HG03520 (cell line): ENCODE data around the gene EXD1.
"Not testable (repeated sequence)": the region's sequence is repeated elsewhere in the genome, so short reads cannot be mapped to it uniquely, and the experiment has no call there.

Experiments
- ATAC-seq: cut with Tn5 transposase; IDR thresholded peaks from one replicate; pipeline ENCODE4 v1.9.1; 2021; ENCODE audit warnings: mild to moderate bottlenecking, moderate library complexity; ENCODE audit not compliant: unreplicated experiment

Gene EXD1, protein sequence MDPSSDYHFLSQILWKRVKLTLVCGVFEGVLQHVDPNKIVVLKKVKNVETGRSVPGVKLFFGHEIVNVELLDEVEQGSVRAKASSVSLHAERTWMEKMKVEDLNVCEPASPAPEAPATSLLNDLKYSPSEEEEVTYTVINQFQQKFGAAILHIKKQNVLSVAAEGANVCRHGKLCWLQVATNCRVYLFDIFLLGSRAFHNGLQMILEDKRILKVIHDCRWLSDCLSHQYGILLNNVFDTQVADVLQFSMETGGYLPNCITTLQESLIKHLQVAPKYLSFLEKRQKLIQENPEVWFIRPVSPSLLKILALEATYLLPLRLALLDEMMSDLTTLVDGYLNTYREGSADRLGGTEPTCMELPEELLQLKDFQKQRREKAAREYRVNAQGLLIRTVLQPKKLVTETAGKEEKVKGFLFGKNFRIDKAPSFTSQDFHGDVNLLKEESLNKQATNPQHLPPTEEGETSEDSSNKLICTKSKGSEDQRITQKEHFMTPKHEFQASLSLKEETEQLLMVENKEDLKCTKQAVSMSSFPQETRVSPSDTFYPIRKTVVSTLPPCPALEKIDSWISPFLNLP

DNA sequence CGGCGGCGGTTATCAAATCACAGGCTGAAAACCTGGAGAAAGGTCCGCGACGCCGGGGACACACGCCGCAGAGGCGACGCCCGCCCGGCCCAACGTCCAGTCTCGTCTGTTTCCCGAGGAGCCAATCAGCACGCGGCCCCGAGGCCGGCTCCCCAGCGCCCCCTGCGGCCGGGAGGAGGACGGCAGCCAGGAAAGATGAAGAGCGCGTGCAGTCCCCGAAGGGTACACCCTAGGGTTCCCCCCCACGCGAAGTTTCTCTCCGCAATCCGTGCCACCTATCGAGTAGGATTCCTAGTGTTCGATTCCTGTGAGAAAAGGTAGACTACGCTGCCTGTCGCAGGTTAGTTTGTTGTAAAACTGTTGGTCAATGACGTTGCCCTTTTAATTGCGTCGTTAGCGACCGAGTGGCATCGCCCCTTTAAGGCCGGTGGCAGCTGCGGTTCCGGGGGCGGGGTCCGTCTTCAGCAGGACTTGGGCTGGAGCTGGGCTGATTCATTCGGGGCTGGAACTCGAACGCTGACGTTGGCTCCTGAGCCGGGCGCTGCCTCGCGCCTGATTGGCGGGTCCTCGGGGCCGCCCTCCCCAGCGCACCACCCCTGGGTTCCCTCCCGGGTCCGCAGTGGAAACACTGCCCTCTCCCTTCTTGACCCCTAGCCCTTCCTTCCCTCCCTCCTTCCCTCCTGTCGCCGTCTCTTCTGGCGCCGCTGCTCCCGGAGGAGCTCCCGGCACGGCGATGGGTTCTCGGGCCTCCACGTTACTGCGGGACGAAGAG lies at the start of gene EXD1, which contains the start of gene CHP1:
EXD1 (minus strand) TSS at position 108 of the 772 bp plus-strand sequence. CDS start 4,182 bp downstream, outside the sequence.
CHP1 (plus strand) TSS at position 619 of the 772 bp plus-strand sequence; CDS start at position 734, 115 bp downstream.
- peak; percentile 87 for ATAC-seq

DNA sequence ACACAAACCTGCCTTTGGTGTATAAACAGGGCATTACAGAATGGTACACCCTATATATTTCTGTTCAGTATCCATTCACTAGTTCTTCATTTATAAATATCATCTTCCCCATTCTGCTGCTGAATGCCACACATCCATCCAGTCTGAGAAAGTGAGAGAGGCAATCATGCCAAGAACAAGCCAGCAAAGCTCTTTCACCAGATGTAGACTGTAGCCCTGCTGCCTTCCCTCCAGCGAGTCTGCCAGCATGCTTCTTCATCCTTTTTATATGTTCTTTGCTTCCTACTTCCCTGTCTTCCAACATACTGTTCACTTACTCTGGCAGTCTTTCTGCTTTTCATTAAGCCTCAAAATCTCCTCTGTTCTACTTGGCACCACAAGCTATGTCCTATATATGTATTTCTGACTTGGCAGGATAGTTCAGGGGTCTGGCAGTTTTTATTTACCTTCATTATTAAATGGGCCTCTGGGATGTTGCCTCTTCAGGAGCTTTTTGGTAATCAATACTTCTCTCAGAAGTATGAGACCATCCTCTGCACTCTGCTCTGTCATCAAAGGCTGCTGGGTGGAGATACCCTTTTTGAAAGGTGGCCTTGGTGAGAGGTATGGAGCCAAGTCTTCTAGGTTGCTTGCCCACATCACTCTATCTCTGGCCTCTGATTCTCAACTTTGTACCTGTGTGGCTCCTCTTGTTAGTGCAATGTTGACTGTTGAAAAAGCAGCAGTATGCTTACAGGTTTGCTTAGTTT lies 49.2 kb upstream of the EXD1 start:
- no peak for ATAC-seq

DNA sequence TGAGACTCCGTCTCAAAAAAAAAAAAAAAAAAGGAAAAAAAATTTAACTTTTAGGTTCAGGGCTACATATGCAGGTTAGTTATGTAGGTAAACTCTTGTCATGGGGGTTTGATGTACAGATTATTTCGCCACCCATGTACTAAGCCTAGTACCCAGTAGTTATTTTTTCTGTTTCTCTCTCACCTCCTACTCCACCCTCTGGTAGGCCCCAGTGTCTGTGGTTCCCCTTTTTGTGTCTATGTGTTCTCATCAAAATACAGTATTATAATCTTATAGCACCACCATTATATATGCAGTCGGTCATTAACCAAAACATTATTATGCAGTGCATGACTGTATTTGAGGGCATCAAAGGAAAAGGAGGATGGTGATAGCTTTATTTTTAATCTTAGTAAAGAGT lies 47.8 kb upstream of the EXD1 start:
- ATAC-seq, result no peak

DNA sequence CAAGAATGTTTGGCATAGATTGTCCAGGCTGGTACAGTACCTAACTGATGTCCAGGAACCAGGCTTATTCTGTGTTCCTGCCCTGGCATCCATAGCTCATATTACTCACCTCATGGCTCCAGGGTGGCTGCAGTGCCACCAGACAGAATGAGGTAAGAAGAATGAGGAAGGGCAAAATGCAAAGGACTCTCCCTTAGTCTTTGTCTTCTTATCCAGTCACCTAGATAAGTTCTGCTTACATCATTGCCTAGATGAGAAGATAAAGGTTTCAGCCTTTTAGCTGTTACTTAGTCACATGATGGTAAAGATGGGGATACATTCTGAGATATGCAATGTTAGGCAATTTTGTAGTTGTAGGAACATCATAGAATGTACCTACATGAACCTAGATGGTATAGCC lies 46.3 kb upstream of the EXD1 start:
- ATAC-seq, result no peak

DNA sequence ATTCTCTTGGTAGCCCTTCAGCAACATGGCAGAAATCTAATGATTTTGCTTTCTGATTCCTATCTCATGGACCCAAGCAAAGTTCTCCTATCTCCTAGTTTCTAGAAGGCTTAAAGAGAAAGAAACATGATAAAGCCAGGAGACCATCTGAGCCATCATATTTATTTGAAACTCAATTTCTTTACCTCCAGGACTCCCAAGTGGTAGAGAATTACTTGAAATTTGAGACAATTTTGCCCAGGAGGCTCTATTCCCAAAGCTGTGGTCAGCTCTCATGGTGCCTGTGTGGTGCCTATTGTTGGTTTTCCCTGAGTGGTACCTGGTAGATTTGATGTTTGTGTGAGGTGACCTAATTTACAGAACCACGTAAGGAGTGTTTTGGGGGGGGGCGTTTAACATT lies 39.3 kb upstream of the EXD1 start:
- no peak for ATAC-seq

DNA sequence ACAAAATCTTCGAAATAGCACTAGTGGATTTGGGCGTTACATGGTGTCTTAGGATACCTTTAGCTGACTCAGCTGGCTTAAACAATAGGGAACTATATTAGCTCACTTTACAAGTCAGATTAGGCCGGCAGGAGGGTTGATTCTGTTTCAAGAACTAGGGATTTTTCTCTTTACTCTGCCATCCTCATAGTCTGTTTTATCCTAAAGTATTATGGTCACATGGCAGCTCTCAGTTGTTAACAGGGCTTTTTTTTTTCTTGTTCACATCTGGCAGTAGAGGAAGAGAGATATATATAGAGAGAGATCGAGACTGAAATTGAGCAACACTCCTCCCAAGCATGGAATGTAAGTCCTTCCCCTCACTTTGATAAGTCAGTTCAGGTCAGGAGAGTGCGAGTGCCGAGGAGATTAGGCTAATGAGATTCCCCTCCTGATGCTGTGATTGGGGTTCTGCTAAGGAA lies 33.4 kb upstream of the EXD1 start:
- ATAC-seq, result no peak

DNA sequence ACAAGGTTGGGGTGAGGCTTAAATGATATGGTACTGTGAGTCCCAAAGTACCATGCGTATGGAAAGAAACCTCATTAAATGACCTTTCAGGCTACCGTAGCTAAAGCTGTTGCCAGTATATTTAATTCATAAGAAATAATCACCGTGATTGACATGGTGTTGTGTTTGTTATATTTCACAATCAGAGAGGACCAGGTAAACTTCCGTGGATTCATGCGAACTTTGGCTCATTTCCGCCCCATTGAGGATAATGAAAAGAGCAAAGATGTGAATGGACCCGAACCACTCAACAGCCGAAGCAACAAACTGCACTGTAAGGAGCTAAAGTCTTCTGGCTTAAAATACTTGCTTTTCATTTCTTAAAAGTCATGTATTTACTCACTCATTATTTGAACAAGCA lies 32.0 kb upstream of the EXD1 start:
- ATAC-seq, result no peak

DNA sequence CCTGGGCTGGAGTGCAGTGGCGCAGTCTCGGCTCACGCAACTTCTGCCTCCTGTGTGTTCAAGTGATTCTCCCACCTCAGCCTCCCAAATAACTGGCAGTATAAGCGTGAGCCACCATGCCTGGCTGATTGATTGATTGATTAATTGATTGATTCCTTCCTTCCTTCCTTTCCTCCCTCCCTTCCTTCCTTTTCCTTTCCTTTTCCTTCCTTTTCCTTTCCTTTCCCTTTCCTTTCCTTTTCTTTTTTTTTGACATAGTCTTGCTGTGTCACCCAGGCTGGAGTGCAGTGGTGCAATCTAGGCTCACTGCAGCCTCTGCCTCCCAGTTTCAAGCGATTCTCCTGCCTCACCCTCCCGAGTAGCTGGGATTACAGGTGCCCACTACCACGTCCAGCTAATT lies 30.4 kb upstream of the EXD1 start:
- ATAC-seq, result not testable (repeated sequence)

DNA sequence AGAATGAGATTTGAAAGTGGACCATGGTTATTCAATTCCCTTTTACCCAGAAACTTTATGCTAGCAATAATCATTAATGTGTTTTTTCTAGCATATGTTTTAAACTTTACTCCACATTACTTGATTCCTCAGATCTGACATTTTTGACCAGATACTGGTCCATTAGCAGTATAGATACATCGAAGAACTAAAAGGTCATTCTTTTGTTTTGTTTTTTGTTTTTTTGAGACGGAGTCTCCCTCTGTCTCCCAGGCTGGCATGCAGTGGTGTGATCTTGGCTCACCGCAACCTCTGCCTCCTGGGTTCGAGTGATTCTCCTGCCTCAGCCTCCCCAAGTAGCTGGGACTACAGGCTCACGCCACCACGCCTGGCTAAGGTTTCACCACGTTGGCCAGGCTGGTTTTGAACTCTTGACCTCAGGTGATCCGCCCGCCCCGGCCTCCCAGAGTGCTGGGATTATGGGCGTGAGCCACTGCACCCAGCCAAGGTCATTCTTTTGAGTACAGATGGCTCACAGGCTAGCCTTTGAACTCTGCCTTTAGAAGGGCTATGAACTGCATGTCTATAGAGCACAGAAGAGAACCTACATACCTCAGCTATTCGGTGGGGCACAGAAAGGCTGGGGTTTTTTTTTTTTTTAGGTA lies 29.1 kb upstream of the EXD1 start:
- ATAC-seq, result no peak

DNA sequence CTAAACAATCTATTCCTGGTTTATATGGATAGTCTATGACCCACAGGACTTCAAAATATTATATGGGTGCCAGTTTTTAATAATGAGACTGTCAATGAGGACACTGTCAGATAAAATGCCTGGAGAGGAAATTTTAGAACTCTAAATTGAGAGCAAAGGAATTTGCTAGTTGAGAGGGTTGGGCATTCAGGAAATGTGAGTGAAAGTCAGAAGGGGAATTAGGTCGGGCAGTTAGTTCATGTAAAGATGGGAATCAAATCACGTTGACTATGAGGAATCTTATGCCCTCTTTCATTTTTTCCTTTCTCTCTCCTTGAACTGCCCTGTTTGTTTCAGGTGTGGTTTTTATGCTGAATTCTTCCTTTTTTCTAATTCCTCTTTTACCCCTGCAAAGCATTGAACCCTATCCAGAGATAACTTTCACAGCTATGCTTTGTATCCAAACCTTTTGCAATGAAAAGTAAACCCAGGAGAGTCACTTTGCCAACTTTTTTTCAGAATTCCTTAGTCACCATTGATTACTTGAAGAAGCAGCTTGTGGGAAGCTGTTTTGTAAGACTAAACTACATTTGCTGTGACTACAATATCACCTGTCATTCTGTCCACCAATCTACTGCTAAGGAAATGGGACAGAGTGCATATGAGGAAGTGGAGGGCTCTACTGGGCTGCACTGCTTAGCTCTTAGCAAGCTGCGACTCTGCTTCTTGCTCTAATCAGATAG lies 28.4 kb upstream of the EXD1 start:
- no peak for ATAC-seq

DNA sequence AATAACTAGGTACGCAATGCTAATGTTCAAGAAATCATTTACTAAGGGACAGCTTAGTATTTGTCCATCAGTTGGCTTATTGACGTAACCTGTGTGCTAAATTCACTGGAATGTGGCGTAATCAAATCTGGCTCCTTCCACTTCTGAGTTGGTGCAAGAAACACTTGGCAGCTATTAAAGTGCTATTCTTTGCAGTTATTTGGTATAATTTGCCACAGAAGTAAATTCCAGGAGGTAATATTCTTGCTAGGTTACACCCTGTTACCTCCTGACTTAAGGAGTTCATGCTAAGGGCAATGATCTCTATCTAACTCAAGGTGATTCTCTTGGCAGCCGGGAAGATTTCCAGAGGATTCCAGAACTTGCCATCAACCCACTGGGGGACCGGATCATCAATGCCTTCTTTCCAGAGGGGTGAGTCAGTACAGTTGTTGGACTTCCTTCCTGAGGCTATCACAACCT lies 26.1 kb upstream of the EXD1 start:
- no peak for ATAC-seq

DNA sequence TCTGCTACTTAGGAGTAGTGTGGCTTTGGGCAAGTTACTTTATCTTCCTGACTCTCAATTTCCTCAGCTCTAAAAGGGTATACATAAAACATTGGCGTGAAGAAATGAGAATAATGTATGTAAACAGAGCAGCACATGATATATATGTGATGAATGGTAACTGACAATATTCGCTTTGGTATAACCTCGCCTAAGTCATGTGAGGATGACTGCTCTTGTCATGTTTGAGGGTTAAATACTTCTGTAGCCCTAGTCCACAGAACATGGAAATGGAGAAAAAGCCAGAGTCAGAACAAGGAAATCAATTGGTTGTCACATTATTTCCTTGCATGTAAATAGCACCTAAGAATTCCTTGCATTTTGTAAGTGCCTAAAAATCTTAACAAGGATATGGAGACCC lies 25.5 kb upstream of the EXD1 start:
- ATAC-seq, result no peak

DNA sequence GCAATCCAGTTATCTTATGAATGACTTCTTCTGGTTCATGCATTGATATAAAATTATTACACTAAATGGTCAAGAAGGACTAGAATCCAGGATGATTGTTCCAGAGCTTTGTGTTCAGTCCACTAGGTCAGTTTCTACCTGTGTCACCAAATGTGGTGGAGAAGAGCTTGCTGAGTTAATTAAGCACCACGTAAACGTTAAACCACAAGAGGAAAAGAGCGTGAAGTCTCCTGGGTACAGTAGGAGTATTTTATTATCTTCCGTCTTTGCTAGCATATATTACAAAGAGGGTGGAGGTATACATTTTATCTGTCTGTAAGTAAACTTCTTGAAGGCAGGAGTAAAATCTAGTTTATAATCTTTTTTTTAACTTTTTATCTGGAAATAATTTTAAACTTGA lies 24.0 kb upstream of the EXD1 start:
- no peak for ATAC-seq

DNA sequence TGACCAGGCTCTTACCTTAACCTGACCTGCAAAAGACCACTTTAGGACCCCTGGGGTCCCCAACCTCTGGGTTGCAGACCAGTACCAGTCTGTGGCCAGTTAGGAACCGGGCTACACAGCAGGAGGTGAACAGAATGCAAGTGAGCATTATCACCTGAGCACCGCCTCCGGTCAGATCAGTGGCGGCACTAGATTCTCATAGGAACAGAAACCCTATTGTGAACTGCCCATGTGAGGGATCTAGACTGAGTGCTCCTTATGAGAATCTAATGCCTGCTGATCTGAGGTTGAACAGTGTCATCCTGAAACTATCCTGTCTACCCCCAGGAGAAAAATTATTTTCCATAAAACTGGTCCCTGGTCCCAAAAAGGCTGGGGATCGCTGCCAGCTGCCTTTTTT lies 20.9 kb upstream of the EXD1 start:
- no peak for ATAC-seq

DNA sequence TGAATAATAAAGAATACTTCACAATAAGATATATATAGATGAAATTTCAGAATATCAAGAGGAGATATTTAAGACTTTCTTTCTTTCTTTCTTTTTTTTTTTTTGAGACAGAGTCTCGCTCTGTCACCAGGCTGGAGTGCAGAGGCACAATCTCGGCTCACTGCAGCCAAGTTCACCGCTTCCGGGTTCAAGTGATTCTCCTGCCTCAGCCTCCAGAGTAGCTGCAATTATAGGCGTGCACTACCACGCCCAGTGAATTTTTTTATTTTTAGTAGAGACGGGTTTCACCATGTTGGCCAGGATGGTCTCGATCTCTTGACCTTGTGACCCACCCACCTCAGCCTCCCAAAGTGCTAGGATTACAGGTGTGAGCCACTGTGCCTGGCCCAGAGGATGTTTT lies 20.2 kb upstream of the EXD1 start:
- ATAC-seq, result not testable (repeated sequence)

DNA sequence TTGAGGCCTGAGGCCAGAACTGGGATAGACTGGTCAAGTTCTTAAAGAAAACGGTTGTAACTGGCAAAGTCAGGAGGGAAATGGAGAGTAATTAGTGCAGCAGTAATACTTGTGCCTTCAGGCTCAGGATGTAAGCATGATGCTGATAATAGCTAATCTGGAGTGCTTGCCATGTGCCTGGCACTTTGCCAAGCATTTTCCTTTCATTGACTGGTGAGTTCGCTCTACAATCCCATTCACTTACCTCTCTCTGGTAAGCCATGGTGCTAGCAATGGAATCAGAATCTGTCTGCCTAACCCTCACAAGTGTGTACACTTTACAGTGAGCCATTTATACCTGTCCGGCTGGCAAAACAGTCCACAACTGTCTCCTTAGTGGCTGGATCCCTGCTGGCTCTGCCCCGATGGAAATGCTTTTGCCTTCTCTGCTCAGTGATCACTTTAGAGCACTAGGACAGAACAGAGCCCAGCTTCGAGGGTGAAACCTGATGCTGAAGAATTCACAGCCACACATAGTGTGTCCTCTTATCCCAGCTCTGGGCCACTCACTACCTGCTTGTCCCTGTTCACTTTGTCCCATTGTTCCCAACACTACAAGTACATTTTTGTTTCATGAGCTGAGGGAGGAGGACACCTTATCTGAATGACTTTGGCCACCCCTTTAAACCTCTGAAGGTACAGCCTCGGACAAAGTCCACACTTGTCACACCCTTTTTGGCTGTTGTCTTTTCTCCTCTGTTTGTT lies 10.8 kb upstream of the EXD1 start:
- ATAC-seq, result no peak

DNA sequence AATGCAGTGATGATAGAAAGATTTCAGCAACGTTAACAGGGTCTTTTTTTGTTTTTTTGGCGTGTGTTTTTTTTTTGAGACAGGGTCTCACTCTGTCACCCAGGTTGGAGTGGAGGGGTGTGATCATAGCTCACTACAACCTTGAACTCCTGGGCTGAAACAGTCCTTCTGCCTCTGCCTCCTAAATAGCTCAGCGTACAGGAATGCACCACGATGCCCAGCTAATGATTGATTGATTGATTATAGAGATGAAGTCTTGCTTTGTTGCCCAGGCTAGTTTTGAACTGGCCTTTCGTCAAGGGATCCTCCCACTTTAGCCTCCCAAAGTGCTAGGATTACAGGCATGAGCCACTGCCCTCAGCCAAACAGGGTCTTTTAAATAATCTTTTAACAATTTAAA lies 7.5 kb upstream of the EXD1 start:
- ATAC-seq, result no peak

DNA sequence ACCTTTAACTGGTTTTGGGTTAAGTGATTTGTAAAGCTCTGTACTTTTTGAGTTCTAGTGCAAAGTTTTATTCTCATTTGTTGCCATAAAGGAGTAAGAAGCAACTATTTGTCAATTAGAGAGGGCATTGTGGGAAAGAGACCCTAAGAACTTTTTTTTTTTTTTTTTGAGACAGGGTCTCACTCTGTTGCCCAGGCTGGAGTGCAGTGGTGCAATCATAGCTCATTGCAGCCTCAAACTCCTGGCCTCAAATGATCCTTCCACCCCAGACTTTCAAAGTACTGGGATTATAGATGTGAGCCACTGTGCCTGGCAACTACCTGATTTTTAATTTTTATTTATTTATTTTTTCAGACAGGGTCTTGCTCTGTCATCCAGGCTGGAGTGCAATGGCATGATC lies 5.4 kb upstream of the EXD1 start:
- no peak for ATAC-seq

DNA sequence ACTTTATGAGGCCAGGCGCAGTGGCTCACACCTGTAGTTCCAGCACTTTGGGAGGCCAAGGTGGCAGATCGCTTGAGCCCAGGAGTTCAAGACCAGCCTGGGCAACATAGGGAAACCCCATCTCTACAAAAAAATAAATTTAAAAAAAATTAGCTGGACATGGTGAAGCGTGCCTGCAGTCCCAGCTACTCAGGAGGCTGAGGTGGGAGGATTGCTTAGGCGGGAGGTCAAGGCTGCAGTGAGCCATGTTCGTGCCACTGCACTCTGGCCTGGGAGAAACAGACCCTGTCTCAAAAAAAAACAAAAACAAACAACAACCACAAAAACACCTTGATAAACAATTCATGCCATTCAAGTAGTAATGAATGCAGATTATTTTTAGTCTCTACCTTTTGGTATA lies 4.7 kb upstream of the EXD1 start:
- ATAC-seq, result not testable (repeated sequence)
